GM12865 (cell line): Measurements from ENCODE around the gene ARFGEF3.

ENCODE experiments used
- DNase-seq: peaks from one replicate; pipeline ENCODE4 v3.0.0; 2010; ENCODE audit warnings: low read depth
- H3K4me3 ChIP-seq: 2 replicates; pipeline ENCODE4 v1.5.1; 2011; ENCODE audit warnings: mild to moderate bottlenecking, low read depth, low read length, control low read depth
- CTCF ChIP-seq: IDR thresholded peaks from 2 replicates; pipeline ENCODE4 v1.5.1; 2011; ENCODE audit warnings: low read length, control low read depth, low read depth, inconsistent platforms; ENCODE audit not compliant: insufficient read depth; ENCODE audit errors: missing control alignments

ARFGEF3 gene

GRCh38 chr6:138291849-138292181, 130.1 kb downstream of the ARFGEF3 start:
- no peak for DNase-seq
- no peak for TF ChIP-seq CTCF
- no peak overlapping the region for H3K4me3 ChIP-seq

GRCh38 chr6:138292482-138292881, 130.7 kb downstream of the ARFGEF3 start:
- no peak for TF ChIP-seq CTCF
- no peak overlapping the region for H3K4me3 ChIP-seq
- DNase-seq, result no peak

- no peak for TF ChIP-seq CTCF
- no peak for DNase-seq
- H3K4me3 ChIP-seq, result no peak overlapping the region
Observed at GRCh38 chr6:138293428-138294395, 132.0 kb downstream of the ARFGEF3 start.

GRCh38 chr6:138296381-138296780, 134.6 kb downstream of the ARFGEF3 start:
- no peak overlapping the region for H3K4me3 ChIP-seq
- no peak for DNase-seq
- no peak for TF ChIP-seq CTCF

- no peak for DNase-seq
- TF ChIP-seq CTCF, result no peak
- no peak overlapping the region for H3K4me3 ChIP-seq
Observed at GRCh38 chr6:138296786-138297185, 135.0 kb downstream of the ARFGEF3 start.

GRCh38 chr6:138297761-138298298, 136.1 kb downstream of the ARFGEF3 start:
- no peak overlapping the region for H3K4me3 ChIP-seq
- no peak for TF ChIP-seq CTCF
- DNase-seq, result no peak
